K562 (cell line): ENCODE data around the gene SAP130. TPM values are rescaled to one million over a fixed set of nuclear protein-coding genes. Genes with fewer than 3 reads are reported as not detected.

Experiments used
- ATAC-seq: fragments of 200-7000 bp; cut with Tn5 transposase; 3 replicates; pipeline ENCODE4 v1.9.1; 2020; ENCODE audit warnings: moderate library complexity
- BruUV-seq: library from RNA; stranded (reverse); fragments of 400-500 nt; replicated peaks from 2 replicates; lab custom pipeline; 2021; lab: Mats Ljungman, UMichigan
- CTCF ChIA-PET: fragments of 300-600 bp; formaldehyde crosslinking; extraction: SDS; loops from one replicate; lab custom pipeline; 2021; ENCODE audit warnings: low intra/inter-chr PET ratio; lab: Yijun Ruan, JAX
- POLR2A ChIA-PET: fragments of 300-600, 350-650 bp; sonication (Branson Sonifier 250); formaldehyde crosslinking; extraction: SDS; loops from one replicate; lab custom pipeline; 2021; ENCODE audit warnings: antibody characterized with exemption, inconsistent platforms; lab: Yijun Ruan, JAX
- DNase-seq, 4 experiments: peaks; one replicate each; pipeline versions ENCODE4 v3.0.0 to v3.0.0-alpha.2; 2011 to 2018; ENCODE audit warnings: low spot score in 3 of 4, mixed read lengths in 3 of 4; ENCODE audit errors: extremely low read depth in 1 of 4
- FAIRE-seq: peaks from 2 replicates; lab custom pipeline; 2011; peaks lifted over from hg19 to GRCh38; lab: Jason Lieb, UNC
- H2AFZ ChIP-seq: 2 replicates; pipeline ENCODE4 v1.6.0; 2011; ENCODE audit warnings: low read depth, low read length, control low read depth, inconsistent platforms
- H3K27ac ChIP-seq: fragments of 200-600 bp; 3 replicates; pipeline ENCODE4 v1.8.0; 2011; ENCODE audit warnings: low read depth, mild to moderate bottlenecking, control low read depth, inconsistent platforms, low read length, moderate library complexity, mixed read lengths; ENCODE audit errors: extremely low read depth
- H3K27me3 ChIP-seq, 2 experiments: fragments of 300-600 bp in 1 of 2; 2 replicates in 1 of 2; 3 replicates in 1 of 2; pipeline versions ENCODE4 v1.6.0 to v1.8.0; 2011; ENCODE audit warnings: inconsistent platforms in 2 of 2, low read length in 2 of 2, mild to moderate bottlenecking in 1 of 2, mixed read lengths in 1 of 2, moderate library complexity in 1 of 2; ENCODE audit not compliant: control insufficient read depth in 2 of 2, insufficient read depth in 2 of 2
- H3K36me3 ChIP-seq: fragments of 300-600 bp; 3 replicates; pipeline ENCODE4 v1.8.0; 2011; ENCODE audit warnings: mild to moderate bottlenecking, low read length, inconsistent platforms; ENCODE audit not compliant: control insufficient read depth, insufficient read depth
- H3K4me1 ChIP-seq, 2 experiments: fragments of 200-600 bp in 1 of 2; replicated peaks in 1 of 2; 2 replicates in 1 of 2; 3 replicates in 1 of 2; pipeline versions ENCODE4 v1.5.1 to v1.8.0; 2011; ENCODE audit warnings: inconsistent platforms in 2 of 2, low read length in 2 of 2, mild to moderate bottlenecking in 1 of 2, mixed read lengths in 1 of 2, moderate library complexity in 1 of 2; ENCODE audit not compliant: control insufficient read depth in 2 of 2, insufficient read depth in 2 of 2
- H3K4me2 ChIP-seq: 2 replicates; pipeline ENCODE4 v1.6.1; 2011; ENCODE audit warnings: low read length, control low read depth, inconsistent platforms, mixed read lengths; ENCODE audit not compliant: insufficient read depth
- H3K4me3 ChIP-seq: fragments of 200-600 bp; sonication (generic), shearing (Covaris generic); 2 replicates; pipeline ENCODE4 v1.5.1; 2016; ENCODE audit warnings: control low read depth, inconsistent platforms
- H3K79me2 ChIP-seq: fragments of 200-600 bp; 3 replicates; pipeline ENCODE4 v1.8.0; 2011; ENCODE audit warnings: low read length, inconsistent platforms; ENCODE audit not compliant: control insufficient read depth, insufficient read depth
- H3K9ac ChIP-seq, 2 experiments: 2 replicates each; pipeline versions ENCODE4 v1.6.0 to v1.6.1; 2011; ENCODE audit warnings: low read depth in 2 of 2, low read length in 2 of 2, control low read depth in 1 of 2, inconsistent platforms in 1 of 2, mild to moderate bottlenecking in 1 of 2, mixed read lengths in 1 of 2; ENCODE audit not compliant: insufficient read depth in 1 of 2
- H3K9me1 ChIP-seq: one replicate; pipeline ENCODE4 v1.6.0; 2011; ENCODE audit warnings: inconsistent platforms, mild to moderate bottlenecking, low read length, moderate library complexity; ENCODE audit not compliant: control insufficient read depth, insufficient read depth
- H3K9me3 ChIP-seq: replicated peaks from 2 replicates; pipeline ENCODE4 v1.5.1; 2011; ENCODE audit warnings: low read depth, low read length, inconsistent platforms; ENCODE audit not compliant: control insufficient read depth, insufficient read depth
- H4K20me1 ChIP-seq: replicated peaks from 2 replicates; pipeline ENCODE4 v1.6.1; 2011; ENCODE audit warnings: low read length, inconsistent platforms, mixed read lengths; ENCODE audit not compliant: control insufficient read depth, insufficient read depth
- BRD9 ChIP-seq: fragments of 450-650 bp; IDR thresholded peaks from 2 replicates; pipeline ENCODE4 v1.6.1; 2018; ENCODE audit warnings: low read depth; ENCODE audit not compliant: partially characterized antibody
- CTBP1 ChIP-seq: fragments of 450-650 bp; IDR thresholded peaks from 2 replicates; pipeline ENCODE4 v1.6.1; 2016; ENCODE audit warnings: borderline replicate concordance
- GATAD2A ChIP-seq: fragments of 450-650 bp; IDR thresholded peaks from 2 replicates; pipeline ENCODE4 v1.6.1; 2017
- L3MBTL2 ChIP-seq: fragments of 450-650 bp; IDR thresholded peaks from 2 replicates; pipeline ENCODE4 v1.6.1; 2016; ENCODE audit warnings: mild to moderate bottlenecking, moderate library complexity
- MYNN ChIP-seq, 2 experiments: sonication (generic); formaldehyde crosslinking in 1 of 2; IDR thresholded peaks; 2 replicates each; pipeline versions ENCODE4 v1.5.0 to v1.6.1; 2016 to 2020; ENCODE audit warnings: antibody characterized with exemption in 1 of 2, missing genetic modification reagents in 1 of 2
- SRSF7 ChIP-seq: fragments of 200-400 bp; formaldehyde crosslinking; optimal IDR thresholded peaks from 2 replicates; pipeline ENCODE3; 2017; ENCODE audit warnings: mild to moderate bottlenecking, low read depth, low read length
- ZNF124 ChIP-seq: sonication (generic); formaldehyde crosslinking; IDR thresholded peaks from 2 replicates; pipeline ENCODE4 v1.8.1; 2022; ENCODE audit warnings: missing genetic modification reagents
- WGBS: fragments of 100-300 bp; shearing (Covaris generic); methylation state at CpG from one replicate; pipeline ENCODE4 v1.1.6; 2016; ENCODE audit warnings: low coverage, mixed read lengths; ENCODE audit not compliant: insufficient coverage; ENCODE audit errors: missing lambda C conversion rate; 5-methylcytosine and 5-hydroxymethylcytosine counted together
- in situ Hi-C: fragments of 300-500 bp; cut with MboI; formaldehyde crosslinking; loops from 4 replicates; pipeline ENCODE4 v1.15.0; 2018; ENCODE audit warnings: inconsistent platforms, mixed read lengths
- intact Hi-C: fragments of 100-400 bp; cut with micrococcal nuclease; formaldehyde crosslinking; loops from 2 replicates; pipeline ENCODE4 v1.14.2; 2022
- polyA plus RNA-seq, 8 experiments: library from polyadenylated mRNA; depleted of rRNA in 4 of 8; stranded (reverse) in 5 of 8; unstranded in 3 of 8; fragments of >200 nt; fragmentation: Nextera tagmentation in 2 of 8; fragmentation: Illumina TruSeq in 1 of 8; extraction: Ambion mirVana in 2 of 8; extraction: Trizol in 1 of 8; gene quantifications; 2 replicates each; pipeline versions ENCODE4 v1.2.1 to v1.2.3, GENCODE V29; 2011 to 2014; ENCODE audit warnings: inconsistent platforms in 1 of 8, missing spikeins in 1 of 8
- total RNA-seq, 7 experiments: library from RNA; depleted of rRNA in 6 of 7; stranded (reverse); fragments of >200 nt in 6 of 7; fragmentation: Illumina TruSeq in 2 of 7; extraction: Trizol in 2 of 7; gene quantifications; 2 replicates each; pipeline versions ENCODE4 v1.2.1 to v1.2.3, GENCODE V29; 2011 to 2021; ENCODE audit warnings: low replicate concordance in 1 of 7
- TF ChIP-seq, protein P1 (sequence below): IDR thresholded peaks from 2 replicates; pipeline ENCODE4 v1.6.1; 2011; ENCODE audit warnings: borderline replicate concordance, low read depth, mild to moderate bottlenecking, moderate library complexity, low read length; ENCODE audit not compliant: insufficient read depth, poor library complexity, severe bottlenecking
- TF ChIP-seq, protein P2 (sequence below), 3 experiments: fragments of 200-800 bp in 1 of 3; sonication (Bioruptor generic) in 1 of 3; sonication (generic) in 1 of 3; formaldehyde crosslinking in 1 of 3; IDR thresholded peaks; 2 replicates each; pipeline versions ENCODE4 v1.6.1 to v1.8.0; 2016 to 2022; ENCODE audit warnings: mild to moderate bottlenecking in 2 of 3, missing compliant biosample characterization in 2 of 3, missing genetic modification characterization in 2 of 3, missing genetic modification reagents in 1 of 3
- TF ChIP-seq, protein P3 (sequence below): sonication (generic); formaldehyde crosslinking; IDR thresholded peaks from 2 replicates; pipeline ENCODE4 v1.8.1; 2023; ENCODE audit warnings: mild to moderate bottlenecking, missing genetic modification reagents
- TF ChIP-seq, protein P4 (sequence below), 3 experiments: IDR thresholded peaks in 2 of 3; conservative IDR thresholded peaks in 1 of 3; 2 replicates each; pipeline ENCODE4 v1.5.1; 2011 to 2012; ENCODE audit warnings: low read length in 3 of 3, mild to moderate bottlenecking in 3 of 3, control low read depth in 2 of 3, improper control_type of control experiment in 1 of 3, inconsistent platforms in 1 of 3, low read depth in 1 of 3, mixed read lengths in 1 of 3, moderate library complexity in 1 of 3; ENCODE audit not compliant: insufficient read depth in 2 of 3

SAP130 gene
- total and polyA plus RNA-seq, 9 of the 15 experiments (the other 6 are each of a cell fraction or from before 2014, with no cell fraction given): 4.5 to 33.4 (median 7.4) TPM

DNA sequence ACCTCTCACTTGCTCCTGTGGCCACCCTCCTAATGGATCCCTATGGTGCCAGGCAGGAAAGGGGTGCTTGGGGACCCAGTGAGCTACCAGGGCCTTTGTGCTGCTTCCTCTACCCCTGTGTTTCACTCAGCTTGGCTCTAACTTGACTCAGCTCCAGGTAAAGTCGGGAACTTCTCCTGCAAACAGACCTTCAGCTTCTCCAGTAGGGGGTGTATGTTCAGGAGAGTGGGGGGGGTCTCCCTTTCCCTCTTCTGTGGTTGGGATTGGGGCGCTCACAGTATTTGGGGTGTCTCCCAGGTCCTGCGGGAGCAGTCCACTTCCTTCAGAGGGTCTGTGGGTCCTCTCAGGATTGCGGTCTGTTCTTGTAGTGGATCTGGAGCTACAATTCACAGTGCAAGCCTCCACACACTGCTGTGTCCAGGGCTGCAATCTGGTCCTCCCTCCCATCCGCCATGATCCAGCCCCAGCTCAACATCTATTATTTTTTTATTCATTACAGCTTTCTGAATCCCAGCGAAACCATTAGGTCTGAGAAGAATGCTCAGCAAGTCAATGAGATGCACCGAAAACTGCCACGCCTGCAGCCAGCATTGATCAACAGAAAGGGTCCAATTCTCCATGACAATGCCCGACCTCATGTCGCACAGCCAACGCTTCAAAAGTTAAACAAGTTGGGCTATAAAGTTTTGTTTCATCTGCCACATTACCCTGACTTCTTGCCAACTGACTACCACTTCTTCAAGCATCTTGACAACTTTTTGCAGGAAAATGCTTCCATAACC is 26.4 kb upstream of the SAP130 start:
- in situ Hi-C loops: no loop called here

More for the DNA sequence above, 26.4 kb upstream of the SAP130 start:
- Histone ChIP-seq H4K20me1 (no peaks in the 10 kb centered on the region), H3K36me3 (no peaks in the 10 kb centered on the region), H3K79me2 (no peaks in the 10 kb centered on the region), H3K4me1 (no peaks in the 10 kb centered on the region; a peak in 2 of 5 replicates), H2AFZ (peak overlapping the region; percentile 59; the same call in 1 of the 2 replicates), H3K4me3 (no peak overlapping the region), H3K9me3 (peaks cover 6% of the 10 kb centered on the region; the same call in 1 of the 2 replicates), H3K27ac (no peak overlapping the region), H3K9ac (no peak overlapping the region), H3K4me2 (no peak overlapping the region), H3K9me1 (no peaks in the 10 kb centered on the region), H3K27me3 (peaks cover 0 to 13% of the 10 kb centered on the region in 2 experiments; a peak in 2 of 5 replicates)
- TF ChIP-seq, protein P1, sequence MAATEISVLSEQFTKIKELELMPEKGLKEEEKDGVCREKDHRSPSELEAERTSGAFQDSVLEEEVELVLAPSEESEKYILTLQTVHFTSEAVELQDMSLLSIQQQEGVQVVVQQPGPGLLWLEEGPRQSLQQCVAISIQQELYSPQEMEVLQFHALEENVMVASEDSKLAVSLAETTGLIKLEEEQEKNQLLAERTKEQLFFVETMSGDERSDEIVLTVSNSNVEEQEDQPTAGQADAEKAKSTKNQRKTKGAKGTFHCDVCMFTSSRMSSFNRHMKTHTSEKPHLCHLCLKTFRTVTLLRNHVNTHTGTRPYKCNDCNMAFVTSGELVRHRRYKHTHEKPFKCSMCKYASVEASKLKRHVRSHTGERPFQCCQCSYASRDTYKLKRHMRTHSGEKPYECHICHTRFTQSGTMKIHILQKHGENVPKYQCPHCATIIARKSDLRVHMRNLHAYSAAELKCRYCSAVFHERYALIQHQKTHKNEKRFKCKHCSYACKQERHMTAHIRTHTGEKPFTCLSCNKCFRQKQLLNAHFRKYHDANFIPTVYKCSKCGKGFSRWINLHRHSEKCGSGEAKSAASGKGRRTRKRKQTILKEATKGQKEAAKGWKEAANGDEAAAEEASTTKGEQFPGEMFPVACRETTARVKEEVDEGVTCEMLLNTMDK: peak; percentile 62
- no peak for TF ChIP-seq CTBP1
- no peak for TF ChIP-seq MYNN (IDR thresholded peaks at IDR 0.05)
- no peak for TF ChIP-seq MYNN (CRISPR knock-in tag; IDR thresholded peaks at IDR 0.05)
- TF ChIP-seq, protein P2, sequence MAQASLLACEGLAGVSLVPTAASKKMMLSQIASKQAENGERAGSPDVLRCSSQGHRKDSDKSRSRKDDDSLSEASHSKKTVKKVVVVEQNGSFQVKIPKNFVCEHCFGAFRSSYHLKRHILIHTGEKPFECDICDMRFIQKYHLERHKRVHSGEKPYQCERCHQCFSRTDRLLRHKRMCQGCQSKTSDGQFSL (CRISPR knock-in tag; IDR thresholded peaks at IDR 0.05): peak; percentile 70; the same call in 1 of the 2 replicates
- TF ChIP-seq, protein P2 (tag; IDR thresholded peaks at IDR 0.05): peak in 1 of 2 experiments; percentile 66; a peak in 2 of 4 replicates
- TF ChIP-seq L3MBTL2: no peak
- no peak for TF ChIP-seq GATAD2A
- TF ChIP-seq SRSF7: no peak
- TF ChIP-seq BRD9: no peak
- TF ChIP-seq, protein P3, sequence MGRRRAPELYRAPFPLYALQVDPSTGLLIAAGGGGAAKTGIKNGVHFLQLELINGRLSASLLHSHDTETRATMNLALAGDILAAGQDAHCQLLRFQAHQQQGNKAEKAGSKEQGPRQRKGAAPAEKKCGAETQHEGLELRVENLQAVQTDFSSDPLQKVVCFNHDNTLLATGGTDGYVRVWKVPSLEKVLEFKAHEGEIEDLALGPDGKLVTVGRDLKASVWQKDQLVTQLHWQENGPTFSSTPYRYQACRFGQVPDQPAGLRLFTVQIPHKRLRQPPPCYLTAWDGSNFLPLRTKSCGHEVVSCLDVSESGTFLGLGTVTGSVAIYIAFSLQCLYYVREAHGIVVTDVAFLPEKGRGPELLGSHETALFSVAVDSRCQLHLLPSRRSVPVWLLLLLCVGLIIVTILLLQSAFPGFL (CRISPR knock-in tag): no peak
- TF ChIP-seq ZNF124 (CRISPR knock-in tag): no peak
- TF ChIP-seq, protein P4, sequence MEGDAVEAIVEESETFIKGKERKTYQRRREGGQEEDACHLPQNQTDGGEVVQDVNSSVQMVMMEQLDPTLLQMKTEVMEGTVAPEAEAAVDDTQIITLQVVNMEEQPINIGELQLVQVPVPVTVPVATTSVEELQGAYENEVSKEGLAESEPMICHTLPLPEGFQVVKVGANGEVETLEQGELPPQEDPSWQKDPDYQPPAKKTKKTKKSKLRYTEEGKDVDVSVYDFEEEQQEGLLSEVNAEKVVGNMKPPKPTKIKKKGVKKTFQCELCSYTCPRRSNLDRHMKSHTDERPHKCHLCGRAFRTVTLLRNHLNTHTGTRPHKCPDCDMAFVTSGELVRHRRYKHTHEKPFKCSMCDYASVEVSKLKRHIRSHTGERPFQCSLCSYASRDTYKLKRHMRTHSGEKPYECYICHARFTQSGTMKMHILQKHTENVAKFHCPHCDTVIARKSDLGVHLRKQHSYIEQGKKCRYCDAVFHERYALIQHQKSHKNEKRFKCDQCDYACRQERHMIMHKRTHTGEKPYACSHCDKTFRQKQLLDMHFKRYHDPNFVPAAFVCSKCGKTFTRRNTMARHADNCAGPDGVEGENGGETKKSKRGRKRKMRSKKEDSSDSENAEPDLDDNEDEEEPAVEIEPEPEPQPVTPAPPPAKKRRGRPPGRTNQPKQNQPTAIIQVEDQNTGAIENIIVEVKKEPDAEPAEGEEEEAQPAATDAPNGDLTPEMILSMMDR (IDR thresholded peaks at IDR 0.05 in 2 of 3, conservative IDR thresholded peaks at IDR 0.05 in 1 of 3; ENCODE audit: insufficient read depth in 2 of 3, low read depth in 1 of 3, low read length in 3 of 3): 0 out of 6 replicates have a peak, but pooled peaks of 1 of the 3 experiments have one; percentile 24
- no TSS peak for BruUV-seq
- DNase-seq (no peak), ATAC-seq (peak; percentile 54; the same call in 2 of the 3 replicates), FAIRE-seq (no peak)
- POLR2A ChIA-PET: interaction anchor here (1.3 kb wide), 1 partner anchor 10 kb away, joined by 3 read pairs; no protein-coding TSS in a partner anchor
- intact Hi-C loops: no loop called here
- 15% methylated on average over 10 of the region's 11 CpGs for WGBS
- CTCF ChIA-PET: no interaction called here
